GM19397 (cell line): ENCODE data around the gene WDR73.

Experiments
- ATAC-seq: cut with Tn5 transposase; IDR thresholded peaks from one replicate; pipeline ENCODE4 v1.9.1; 2021; ENCODE audit warnings: mild to moderate bottlenecking, moderate library complexity; ENCODE audit not compliant: unreplicated experiment

WDR73 gene

DNA sequence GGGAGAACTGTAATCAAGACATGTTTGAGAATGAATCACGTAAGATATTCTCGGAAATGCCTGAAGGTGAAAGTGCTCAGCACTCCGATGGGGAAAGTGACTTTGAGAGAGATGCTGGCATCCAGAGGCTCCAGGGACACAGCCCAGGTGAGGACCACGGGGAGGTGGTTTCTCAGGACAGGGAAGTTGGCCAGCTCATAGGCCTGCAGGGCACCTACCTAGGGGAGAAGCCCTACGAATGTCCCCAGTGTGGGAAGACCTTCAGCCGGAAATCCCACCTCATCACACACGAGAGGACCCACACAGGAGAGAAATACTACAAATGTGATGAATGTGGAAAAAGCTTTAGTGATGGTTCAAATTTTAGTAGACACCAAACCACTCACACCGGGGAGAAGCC, 33.5 kb downstream of the WDR73 start:
- ATAC-seq = no peak

DNA sequence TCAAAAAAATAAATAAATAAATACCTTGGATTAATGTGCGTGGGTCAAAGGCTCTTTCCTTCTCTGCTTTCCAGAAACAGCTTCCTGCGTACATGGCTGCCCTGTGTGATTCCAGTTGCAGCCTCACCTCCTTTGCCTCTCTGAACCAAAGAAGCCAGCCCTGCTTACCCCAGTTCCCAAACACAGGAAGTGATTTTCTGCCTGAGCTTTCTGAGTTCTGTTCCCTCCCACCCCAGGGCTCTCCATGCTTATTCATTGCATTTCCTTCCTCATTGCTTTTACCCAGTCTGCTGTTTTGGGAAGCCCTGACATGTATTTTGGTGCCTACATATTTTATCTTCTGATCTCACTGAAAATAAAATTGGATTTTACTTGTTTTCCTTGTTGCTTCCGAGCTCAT, 37.8 kb downstream of the WDR73 start:
- no peak for ATAC-seq

DNA sequence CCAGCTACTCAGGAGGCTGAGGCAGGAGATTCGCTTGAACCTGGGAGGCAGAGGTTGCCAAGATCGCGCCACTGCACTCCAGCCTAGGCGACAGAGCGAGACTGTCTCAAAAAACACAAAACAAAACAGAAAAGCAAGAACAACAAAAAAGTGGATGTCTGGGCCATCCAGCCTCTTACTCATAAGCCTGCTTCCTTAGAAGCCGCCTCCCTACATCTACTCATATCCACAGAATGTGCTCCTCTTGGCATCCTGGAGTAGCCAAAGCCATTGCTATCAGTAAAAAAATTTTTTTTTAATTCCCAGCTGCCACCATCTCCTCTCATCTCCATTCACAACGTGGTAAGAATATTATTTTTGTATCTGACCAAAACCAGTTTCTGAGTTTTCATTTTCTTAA, 42.5 kb downstream of the WDR73 start:
- no peak for ATAC-seq

DNA sequence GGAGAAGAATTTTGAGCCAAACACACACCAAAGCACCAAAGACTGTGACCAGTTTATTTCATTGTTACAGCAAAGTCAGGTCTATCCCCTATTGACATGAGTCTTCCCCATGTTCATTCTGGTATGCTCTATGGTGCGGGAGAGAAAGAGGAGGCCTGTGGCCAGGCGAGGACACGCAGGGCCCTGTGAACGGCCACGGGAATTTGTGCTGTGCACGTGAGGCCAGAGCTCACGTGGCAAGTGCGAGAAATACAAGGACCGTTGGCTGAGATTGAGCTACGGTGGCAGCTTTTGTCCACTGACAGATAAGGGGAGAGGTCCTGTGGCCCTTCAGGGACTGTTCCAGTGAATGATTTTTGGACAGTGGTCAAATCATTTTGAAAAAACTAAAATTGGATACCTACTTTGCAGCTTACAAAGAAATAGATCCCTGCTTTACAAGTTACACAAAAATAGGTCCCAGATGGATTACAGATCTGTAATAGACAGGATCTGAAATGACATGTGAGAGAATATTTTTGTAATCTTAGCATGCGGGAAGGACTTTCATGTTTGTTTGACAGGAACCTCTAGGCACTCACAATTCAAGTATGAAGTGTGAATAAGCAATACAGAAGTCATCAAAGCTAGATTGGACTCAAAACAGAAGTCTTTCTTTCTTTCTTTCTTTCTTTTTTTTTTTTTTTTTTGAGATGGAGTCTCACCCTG, 44.1 kb downstream of the WDR73 start:
- ATAC-seq = no peak

DNA sequence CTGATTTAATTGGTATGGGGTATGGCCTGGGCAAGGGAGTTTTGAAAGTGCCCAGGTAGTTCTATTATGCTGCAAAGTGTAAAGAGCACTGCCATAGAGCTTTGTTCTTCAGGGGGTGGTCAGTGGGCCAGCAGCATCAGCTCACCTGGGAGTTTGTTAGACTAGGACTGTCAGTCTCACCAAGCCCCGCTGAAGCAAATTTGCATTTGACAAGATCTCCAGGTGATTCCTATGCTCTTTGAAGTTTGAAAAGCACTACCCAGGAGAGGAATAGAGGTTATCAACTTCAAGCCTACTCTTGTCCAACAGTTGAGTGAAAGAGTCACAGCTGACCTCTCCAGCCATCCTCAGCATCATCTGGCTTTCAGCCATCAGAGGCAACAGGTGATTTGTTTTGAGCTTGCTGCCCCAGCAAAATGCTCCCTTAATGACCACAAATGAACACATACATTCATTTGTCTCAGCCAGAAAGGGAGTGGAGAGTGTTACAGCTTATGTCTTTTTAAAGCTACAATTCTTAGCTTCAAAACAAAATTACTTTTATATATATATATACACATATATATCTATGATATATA, 45.3 kb downstream of the WDR73 start:
- no peak for ATAC-seq

DNA sequence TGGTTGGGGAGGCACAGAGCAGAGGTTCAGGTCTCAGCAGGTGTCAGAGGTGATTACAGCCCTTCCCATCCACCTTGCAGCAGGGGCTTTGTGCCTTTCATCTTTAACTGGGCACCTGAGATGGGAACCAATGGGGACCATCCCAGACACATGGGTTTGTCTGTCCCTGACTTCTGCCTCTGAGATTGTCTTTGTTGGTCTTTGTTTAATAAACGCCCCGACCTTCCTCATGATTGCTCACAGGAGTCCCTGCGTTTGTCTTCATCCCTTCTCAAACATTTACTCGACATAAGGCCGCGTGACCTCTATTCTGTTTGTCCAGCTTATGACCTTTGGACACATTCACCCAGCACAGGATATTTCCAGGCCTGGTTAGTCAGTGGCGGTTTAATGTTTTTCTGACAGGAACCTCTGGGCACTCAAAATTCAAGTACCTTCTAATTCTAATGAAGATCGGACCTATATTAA, 47.4 kb downstream of the WDR73 start:
- no peak for ATAC-seq

DNA sequence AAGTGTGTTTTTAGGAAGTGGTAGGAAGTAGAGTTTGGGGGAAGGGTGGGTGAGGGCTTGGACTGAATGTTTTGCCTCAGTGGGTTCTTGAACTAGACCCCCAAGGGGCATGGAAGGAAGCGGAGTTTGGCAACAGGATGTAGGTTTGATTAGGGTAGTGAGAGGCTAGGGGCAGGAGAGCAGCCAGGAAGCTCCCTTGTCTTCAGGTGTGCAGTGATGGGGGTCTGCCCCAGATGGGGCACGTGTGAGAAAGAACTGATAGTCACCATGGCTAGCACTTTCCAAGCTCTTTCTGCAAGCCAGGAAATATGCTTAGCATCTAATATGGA, 48.6 kb downstream of the WDR73 start:
- no peak for ATAC-seq

DNA sequence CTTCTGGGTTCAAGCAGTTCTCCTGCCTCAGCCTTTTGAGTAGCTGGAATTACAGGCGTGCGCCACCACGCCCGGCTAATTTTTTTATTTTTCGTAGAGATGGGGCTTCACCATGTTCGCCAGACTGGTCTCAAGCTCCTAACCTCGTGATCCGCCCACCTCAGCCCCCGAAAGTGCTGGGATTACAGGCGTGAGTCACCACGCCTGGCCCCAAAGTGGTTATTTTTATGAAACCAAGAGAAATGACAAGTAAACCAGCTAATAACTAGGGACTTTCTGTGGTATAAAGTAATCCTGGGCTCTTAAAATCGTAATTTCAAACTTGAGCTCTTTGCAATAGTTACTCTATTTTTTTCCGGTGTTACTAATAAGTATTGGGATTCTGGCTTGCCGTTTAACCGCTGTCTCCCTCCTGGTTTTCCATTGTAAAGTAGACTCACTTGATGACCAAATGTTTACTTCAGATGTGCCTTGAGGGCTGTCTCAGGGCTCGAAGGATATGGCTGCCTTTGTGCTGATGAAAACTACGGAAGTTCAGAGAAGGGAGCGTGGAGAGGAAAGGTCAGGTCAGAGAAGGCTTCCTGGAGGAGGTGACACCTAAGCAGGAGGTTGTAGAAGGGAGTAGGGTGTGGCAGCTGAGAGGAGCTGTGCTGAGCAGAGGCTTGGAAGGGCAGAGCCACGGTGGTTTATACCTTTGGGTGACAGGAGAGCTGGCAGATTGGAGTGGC, 49.1 kb downstream of the WDR73 start:
- ATAC-seq = no peak

DNA sequence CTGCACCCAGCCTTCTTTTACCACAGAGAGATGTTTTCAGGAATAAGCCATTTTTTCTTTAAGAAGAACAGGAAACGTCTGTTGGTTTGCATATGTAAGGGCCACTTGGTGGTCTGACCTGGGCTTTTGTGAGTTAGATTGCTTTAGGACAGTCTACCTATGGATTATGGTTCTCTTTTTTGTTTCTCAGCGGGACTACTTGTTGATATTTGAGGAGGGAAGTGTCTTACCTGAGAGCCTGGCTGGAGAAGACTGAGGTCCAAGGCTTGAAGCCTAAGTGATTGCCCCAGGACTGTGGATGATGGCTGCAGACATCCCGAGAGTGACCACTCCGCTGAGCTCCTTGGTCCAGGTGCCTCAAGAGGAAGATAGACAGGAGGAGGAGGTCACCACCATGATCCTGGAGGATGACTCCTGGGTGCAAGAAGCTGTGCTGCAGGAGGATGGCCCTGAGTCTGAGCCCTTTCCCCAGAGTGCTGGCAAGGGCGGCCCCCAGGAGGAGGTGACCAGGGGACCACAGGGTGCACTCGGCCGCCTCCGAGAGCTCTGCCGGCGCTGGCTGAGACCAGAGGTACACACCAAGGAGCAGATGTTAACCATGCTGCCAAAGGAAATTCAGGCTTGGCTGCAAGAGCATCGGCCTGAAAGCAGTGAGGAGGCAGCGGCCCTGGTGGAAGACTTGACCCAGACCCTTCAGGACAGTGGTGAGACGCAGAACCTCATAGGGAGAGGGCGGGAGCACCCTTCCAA, 50.3 kb downstream of the WDR73 start:
- no peak for ATAC-seq

DNA sequence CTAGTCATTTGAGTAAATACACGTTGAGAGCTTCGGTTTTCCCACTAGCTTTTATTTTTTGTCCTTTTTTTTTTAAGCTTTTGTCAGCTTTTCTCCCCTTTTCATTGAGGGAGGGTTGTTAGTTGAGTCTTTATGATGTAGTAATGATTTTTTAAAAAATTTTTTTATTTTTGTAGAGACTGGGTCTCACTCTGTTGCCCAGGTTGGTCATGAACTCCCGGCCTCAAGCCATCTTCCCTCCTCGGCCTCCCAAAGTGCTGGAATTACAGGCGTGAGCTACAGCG, 52.6 kb downstream of the WDR73 start:
- ATAC-seq = no peak

DNA sequence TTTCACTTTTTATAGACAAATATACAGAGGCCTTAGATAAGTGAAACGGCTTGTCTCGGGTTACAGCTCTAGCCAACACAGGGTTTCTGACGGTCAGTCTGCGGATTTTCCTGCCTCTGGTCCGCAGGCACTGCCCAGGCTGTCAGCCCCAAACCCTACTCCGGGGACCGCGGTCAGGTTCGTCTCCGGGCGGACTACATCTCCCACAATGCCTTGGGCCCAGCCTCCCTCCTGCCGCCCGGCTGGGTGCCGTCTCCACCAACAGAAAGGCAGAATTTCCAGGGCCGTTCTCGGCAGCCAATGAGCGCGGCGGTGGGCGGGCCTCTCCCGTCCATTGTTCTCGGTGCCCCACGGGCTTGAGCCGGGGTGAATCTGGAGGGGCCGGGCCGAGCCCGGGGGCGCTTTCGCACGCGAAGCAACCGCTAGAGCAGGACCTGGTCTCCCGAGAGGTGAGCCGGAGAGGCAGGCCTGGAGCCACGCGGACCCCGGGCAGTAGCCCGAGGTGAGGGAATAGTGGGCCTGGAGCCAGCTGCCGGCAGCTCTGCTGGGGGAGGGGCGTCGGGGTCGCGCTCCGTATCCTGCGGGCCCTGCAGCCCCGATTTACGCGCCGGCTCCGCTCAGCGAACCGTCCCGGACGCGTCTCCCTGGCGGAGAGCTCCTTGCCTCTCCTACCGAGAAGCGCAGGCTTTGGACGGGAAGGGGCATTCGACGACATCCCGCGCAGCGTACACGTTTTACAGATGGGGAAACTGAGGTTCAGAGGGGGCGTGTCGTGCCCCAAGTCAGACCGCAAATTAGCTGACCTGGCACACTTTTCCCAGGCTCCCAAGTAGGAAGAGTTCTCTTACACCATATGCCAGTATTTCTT, 53.2 kb downstream of the WDR73 start, which contains the start of gene ZSCAN2:
ZSCAN2 (plus strand) TSS at position 323 of the 868 bp plus-strand sequence. CDS start 2,919 bp downstream, outside the sequence.
- peak; percentile 97 for ATAC-seq

DNA sequence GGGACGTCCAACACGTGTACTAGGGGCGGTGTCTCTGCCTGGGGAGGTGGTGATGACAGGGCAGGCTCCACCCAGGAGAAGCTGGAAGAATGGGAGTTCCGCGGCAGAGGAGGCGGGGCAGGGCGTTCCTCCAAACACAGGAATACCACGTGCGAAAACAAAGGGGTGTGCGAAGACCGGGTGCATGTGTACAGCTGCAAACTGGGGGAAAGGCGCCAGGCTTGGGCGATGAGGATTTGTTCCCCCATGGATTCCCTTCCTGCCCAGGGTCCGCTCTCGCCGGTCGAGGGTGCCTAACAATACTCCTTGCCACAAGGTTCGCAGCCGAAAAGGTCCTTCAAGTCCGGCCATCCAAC, 53.8 kb downstream of the WDR73 start:
- ATAC-seq = peak; percentile 10

DNA sequence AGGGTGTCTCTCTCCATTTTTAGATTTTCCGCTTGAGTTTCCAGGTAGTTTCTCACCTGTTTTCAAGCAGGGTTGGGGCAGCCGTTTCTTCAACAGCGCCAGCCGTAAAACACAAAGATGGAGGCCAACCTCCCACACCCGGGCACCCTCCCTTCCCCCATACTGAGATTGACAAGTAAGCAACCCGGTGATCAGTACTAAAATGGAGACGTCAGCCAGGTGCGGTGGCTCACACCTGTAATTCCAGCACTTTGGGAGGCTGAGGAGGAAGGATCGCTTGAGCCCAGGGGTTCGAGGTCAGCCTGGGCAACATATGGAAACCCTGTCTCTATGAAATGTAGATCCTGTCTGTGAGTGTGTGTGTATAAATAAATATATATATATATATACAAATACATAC, 54.2 kb downstream of the WDR73 start:
- no peak for ATAC-seq

DNA sequence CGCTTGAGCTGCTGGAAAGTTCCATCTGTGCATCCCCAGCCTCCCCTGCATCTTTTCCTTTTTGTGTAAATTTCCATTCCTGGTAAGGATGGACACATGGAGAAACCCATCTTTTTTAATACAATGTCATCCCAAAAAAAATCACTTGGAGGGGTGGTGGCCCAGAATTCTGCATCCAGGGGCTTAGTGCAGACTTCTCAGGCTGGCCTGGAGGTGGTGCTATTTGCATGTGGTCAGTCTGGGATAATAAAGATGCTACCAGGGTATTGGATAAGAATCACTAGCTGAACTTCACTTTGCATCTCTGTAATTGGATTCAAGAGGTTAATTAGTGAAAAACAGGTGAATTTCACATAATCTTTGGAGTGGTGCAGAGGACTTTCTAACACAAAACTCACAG, 55.1 kb downstream of the WDR73 start:
- no peak for ATAC-seq

DNA sequence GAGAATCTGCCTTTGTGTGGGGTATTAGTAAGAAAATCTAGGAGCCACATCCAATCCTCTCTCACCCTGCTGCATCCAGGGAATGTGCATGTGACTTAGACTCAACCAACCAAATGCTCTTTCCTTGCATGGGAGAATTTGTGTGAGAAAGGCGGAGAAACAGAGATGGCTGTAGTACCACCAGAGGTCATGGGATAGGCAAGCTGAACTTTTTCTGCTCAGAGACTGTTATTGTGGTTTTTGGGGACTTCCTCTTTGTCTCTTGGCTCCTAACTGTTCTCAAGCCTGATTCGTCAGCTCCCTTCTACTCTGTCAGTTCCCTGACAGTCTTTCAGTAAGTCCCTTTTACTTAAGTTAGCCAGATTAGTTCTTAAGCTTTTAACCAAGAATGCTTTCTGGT, 55.8 kb downstream of the WDR73 start:
- peak; percentile 36 for ATAC-seq

DNA sequence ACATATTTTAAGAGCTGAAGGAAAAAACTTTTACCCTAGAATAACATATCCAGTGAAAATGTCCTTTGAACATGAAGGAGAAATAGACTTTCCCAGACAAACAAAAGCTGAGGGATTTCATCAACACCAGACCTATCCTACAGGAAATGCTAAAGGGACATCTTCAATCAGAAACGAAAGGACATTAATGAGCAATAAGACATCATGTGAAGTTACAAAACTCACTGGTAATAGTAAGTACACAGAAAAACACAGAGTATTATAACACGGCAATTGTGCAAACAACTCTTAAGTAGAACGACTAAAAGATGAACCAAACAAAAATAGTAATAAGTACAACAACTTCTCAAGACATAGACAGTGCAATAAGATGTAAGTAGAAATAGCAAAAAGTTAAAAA, 56.8 kb downstream of the WDR73 start:
- no peak for ATAC-seq

DNA sequence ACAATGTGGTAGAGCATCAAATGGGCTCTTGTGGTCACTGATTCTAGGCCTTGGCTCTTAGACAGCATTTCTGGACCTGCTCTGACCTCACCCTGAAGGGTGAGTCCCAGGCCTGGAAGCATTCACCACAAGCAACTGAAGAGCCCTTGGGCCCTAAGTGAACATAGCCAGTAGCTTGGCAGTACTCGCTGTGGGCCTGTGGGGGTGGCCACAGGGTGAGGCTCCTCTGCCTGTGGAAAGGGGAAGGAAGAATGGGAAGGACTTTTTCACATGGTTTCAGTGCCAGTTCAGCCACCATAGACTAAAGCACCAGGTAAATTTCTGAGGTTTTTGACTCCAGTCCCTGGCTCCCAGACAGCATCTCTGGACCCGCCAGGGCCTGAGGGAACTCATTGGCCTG, 58.4 kb downstream of the WDR73 start:
- ATAC-seq = no peak

DNA sequence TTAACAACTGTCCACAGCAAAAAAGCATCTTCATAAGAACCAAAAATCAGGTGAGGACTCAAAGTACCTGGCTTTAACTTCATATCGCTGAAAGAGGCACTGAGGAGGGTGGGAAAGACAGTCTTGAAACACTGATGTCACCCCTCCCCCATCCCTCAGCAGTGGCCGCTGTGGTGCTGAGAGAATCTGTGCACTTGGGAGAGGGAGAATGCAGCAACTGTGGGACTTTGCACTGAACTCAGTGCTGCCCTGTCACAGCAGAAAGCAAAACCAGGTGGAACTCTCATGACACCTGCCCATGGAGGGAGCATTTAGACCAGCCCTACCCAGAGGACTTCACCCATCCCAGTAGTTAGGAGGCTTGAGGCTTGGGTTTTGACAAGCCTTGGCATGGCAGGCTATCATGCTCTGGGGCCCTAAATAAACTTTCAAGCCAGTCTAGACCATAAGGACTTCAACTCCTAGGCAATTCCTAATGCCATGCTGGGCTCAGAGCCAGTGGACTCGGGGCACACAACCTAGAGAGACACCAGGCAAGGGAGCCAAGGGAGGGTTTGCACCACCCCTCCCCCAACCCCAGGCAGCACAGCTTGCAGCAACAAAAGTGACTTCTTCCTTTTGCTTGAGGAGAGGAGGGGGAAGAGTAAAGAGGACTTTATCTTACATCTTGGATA, 59.3 kb downstream of the WDR73 start:
- no peak for ATAC-seq

DNA sequence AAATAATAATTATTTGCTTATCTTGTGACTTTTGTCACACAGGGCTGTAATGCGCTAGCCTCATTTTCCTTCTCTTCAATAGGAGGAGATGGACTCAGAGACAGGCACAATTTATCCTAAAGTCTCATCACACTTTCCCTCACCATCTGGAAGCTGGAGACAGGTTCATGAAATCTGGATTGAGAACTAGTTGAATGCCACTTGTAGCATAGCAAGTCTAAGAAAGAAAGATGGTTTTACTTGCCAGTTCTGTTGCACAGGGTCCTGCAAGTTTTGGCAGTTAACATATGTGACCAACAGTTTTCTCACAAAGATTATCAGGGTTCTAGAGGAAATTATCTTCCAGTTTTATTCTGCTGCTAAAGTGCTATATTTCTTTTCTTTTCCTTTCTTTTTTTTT, 62.3 kb downstream of the WDR73 start:
- no peak for ATAC-seq

DNA sequence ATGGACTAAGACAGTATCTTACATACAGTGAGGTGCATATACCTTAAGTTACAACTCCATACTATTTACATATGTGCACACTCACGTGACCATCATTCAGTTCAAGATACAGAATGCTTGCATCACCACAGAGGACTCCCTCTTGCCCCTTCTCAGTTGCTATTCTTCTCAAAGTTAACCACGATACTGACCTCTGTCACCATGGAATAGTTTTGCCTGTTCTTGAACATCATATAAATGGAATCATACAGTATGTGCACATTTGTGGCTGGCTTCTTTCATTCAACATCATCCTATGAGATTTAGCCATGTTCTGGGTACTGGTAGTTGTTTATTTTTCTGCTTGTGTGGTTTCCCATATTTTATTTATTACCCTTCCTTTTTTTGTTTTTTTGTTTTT, 63.7 kb downstream of the WDR73 start:
- no peak for ATAC-seq
